ENCODE measurements around the gene TMCC2.

Gene TMCC2

DNA sequence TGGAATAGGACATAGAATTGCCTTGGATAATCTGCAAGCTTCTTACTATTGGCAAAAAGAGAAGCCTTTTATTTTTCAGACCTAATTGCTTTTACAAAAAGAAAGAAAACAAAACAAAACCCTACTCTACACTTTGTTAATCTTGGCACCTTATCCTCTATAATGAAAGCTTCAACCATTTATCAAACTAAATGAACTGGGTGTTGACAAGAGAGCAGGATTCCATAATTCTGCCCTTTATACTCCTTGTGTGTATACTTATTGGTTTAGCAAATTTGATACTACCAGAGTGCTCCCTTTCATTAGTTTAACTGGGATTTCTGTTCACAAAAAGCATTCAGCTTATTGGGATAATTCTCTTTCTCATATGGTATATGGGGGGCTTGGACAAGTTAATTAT lies 3.0 kb upstream of the TMCC2 start:
- TF ChIP-seq, protein P1, sequence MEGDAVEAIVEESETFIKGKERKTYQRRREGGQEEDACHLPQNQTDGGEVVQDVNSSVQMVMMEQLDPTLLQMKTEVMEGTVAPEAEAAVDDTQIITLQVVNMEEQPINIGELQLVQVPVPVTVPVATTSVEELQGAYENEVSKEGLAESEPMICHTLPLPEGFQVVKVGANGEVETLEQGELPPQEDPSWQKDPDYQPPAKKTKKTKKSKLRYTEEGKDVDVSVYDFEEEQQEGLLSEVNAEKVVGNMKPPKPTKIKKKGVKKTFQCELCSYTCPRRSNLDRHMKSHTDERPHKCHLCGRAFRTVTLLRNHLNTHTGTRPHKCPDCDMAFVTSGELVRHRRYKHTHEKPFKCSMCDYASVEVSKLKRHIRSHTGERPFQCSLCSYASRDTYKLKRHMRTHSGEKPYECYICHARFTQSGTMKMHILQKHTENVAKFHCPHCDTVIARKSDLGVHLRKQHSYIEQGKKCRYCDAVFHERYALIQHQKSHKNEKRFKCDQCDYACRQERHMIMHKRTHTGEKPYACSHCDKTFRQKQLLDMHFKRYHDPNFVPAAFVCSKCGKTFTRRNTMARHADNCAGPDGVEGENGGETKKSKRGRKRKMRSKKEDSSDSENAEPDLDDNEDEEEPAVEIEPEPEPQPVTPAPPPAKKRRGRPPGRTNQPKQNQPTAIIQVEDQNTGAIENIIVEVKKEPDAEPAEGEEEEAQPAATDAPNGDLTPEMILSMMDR (IDR thresholded peaks at IDR 0.05; ENCODE audit: insufficient read depth, low read depth, low read length, missing control alignments): no peak
- no peak for DNase-seq (ENCODE audit: low read depth)
- H3K4me3 ChIP-seq (ENCODE audit: low read length): no peak overlapping the region

DNA sequence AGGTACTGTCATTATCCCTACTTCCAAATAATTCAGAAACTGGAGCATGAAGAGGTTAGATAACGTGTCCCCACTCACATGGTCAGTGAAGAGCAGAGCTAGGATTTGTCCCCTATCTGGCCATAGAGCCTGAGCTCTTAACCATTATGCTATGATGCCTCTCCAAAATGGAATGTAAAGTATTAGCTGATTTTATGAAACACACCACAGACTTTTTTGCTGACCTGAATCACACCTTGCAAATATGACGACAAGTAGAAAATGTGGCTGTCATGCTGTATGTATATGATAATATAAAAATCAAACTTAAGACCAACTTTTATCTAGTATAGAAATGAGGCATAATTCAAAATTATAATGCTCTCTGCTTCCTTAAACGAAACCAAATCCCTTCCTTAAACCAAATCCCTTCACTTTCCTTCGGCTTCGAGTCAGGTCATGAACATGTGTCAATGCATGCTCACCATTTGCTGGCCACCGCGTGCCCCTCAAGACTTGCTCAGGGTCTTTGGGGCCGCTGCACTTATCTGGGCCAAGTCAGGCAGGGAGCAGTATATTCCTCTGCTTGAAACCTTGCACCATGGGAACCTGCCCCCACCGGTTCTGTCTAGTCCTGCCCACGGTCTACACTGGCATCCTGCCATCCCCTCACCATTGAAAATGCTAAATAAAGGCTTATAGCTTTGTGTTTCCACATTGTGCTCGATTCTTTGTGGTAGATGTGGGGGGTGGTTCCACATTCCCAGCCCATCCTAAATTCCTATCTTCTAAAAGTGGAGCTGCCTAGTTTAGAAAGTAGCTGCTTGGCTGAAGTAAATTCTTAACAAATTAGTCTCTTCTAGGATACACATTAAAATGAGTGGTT lies 1.6 kb upstream of the TMCC2 start:
- TF ChIP-seq, protein P1 (IDR thresholded peaks at IDR 0.05; ENCODE audit: insufficient read depth, low read depth, low read length, missing control alignments): no peak
- DNase-seq (ENCODE audit: low read depth): peak; percentile 79
- H3K4me3 ChIP-seq (ENCODE audit: low read length): no peak overlapping the region

DNA sequence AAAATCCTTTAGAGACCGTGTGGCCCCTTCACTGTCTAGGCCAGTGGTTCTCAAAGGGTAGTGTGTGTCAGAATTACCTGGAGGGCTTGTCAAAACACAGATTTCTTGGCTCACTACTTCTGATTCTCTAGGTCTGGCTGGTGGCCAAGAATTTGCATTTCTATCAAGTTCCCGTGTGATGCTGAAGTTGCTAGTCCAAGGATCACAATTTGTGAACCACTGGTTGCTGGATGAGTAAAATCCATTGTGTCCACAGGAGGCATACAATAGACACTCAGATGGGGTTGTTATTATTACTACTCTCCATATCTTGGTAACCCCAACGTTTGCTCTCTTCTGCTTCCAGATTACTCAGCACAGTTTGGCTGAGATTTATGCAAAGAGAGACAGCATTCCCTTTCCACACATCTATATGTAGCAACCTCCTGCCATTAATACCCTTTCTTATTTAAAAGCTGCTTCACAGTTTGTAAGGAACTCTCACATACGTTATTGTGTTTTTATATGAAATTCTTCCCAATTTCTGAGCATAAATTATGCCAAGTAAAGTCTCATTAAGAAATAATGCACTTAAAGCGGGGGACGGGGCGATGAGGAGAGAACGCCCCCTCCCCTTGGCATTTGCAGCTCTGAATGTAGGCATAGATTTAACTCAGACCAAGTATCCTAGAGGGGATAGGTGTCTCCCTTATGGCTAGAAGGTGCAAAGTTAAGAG lies 720 bp upstream of the TMCC2 start:
- peak overlapping the region; percentile 53 for H3K4me3 ChIP-seq (ENCODE audit: low read length)
- peak; percentile 96 for DNase-seq (ENCODE audit: low read depth)
- TF ChIP-seq, protein P1 (IDR thresholded peaks at IDR 0.05; ENCODE audit: insufficient read depth, low read depth, low read length, missing control alignments): no peak

DNA sequence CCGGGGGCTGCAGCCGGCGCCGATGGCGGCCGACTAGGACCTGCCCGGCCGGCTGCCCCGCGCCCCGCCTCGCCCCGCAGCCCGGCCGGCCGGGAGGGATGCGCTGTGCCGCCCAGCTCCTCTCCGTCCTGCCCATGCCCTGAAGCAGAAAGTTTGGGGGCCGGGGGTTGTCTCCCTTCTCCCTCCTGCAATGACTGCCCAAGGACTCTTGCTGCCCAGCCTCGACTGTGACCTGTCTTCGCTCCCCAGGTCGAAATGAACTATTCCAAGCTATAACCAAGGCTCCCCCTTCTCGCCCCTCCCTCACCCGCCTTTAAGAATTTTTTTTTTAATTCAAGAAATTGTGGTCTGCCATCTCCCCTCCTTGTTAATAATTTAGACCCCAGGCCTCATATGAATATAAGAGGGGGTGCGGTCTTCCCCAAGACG lies 361 bp downstream of the TMCC2 start:
- H3K4me3 ChIP-seq (ENCODE audit: low read length): peak overlapping the region; percentile 49
- TF ChIP-seq, protein P1 (IDR thresholded peaks at IDR 0.05; ENCODE audit: insufficient read depth, low read depth, low read length, missing control alignments): no peak
- DNase-seq (ENCODE audit: low read depth): no peak

DNA sequence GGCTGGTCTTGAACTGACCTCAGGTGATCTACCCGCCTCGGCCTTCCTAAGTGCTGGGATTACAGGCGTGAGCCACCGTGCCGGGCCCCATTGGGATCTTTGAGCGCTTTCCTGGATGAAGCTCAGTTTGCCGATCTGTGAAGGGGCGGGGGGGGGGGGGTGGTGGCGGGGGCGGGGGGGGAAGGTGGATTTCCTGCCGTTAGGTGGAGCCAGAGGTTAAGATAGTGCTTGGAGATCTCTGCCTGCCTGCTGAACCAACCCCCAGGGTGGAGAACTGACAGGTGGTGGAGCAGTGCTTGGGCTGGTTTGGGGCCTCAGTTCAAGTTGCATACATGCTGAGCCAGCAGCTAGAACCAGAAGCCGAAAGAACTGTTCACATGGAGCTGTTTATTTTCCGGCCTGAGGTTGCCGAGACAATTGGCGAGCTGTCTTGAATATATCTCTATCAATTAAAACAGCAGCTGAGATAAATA lies 1.7 kb downstream of the TMCC2 start:
- peak overlapping the region; percentile 18 for H3K4me3 ChIP-seq (ENCODE audit: low read length)
- DNase-seq (ENCODE audit: low read depth): peak; percentile 71
- TF ChIP-seq, protein P1 (IDR thresholded peaks at IDR 0.05; ENCODE audit: insufficient read depth, low read depth, low read length, missing control alignments): peak; percentile 35

DNA sequence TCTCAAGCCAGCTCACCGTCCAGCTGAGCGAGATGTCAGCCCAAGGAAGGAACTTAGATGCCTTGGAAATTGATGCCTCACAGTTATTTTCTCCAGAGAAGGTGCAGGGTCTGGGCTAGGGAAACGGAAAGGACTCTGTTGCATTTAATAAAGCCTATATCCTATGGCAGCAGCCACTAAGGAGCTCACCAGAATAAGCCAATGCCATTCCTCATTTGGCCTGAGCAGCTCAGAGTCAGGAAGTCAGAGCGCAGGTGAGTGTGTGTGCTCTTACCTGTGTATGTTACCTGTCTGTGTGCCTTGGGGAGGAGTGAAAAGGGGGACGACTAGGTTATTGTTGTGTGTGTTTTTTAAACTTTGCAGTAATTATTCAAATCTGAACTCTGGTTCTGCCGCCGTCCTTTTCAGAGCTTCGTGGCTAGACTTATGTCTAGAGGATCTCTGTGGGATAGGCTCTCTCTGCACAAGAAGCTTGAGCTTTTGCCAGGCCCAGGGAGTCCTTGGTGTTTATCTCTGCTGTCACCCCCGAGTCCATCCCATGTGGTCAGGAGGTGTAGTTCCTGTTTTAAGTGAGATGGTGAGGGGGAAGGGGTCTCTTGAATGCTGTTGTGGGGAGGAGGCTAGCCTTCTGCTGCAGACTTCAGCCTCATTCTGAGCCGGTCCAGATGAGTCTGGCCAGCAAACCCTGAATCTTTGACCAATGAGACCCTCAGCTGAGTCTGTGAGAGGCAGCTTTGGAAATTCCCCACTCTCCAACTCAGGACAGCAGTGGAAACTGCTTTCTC lies 2.4 kb downstream of the TMCC2 start:
- no peak overlapping the region for H3K4me3 ChIP-seq (ENCODE audit: low read length)
- TF ChIP-seq, protein P1 (IDR thresholded peaks at IDR 0.05; ENCODE audit: insufficient read depth, low read depth, low read length, missing control alignments): no peak
- peak; percentile 4 for DNase-seq (ENCODE audit: low read depth)

Measured in epithelial cell of esophagus (primary cell).